DMS 273 (cell line): Measurements from ENCODE around the gene PRXL2B.
"Not testable (repeated sequence)": the region's sequence is repeated elsewhere in the genome, so short reads cannot be mapped to it uniquely, and the experiment has no call there.

Source experiments
- DNase-seq: peaks from one replicate; lab custom pipeline; 2025; ENCODE audit not compliant: unreplicated experiment; lab: John Stamatoyannopoulos, UW

PRXL2B gene

GRCh38 chr1:2550309-2550861 is 36.2 kb upstream of the PRXL2B start:
- not testable (repeated sequence) for DNase-seq

DNA sequence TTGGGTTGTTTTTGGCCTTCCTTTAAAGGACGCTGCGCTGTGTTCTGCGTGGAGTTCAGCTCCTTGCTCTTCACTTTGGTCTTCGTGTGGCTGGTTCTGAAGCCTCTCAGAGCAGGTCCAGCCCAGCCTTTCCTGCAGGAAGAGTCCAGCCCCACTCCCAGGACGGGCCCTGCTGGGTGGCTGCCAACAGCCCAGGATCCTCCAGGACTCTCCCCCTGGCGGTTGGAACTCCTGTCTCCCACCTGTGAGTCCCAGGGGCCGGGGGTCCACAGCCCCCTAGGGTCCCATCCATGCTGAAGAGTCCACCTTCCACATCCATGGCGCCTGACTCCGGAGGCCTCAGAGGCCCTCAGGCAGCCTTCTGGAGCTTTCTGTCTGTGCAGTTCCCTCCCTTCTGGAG is 35.0 kb upstream of the PRXL2B start:
- DNase-seq = not testable (repeated sequence)

DNA sequence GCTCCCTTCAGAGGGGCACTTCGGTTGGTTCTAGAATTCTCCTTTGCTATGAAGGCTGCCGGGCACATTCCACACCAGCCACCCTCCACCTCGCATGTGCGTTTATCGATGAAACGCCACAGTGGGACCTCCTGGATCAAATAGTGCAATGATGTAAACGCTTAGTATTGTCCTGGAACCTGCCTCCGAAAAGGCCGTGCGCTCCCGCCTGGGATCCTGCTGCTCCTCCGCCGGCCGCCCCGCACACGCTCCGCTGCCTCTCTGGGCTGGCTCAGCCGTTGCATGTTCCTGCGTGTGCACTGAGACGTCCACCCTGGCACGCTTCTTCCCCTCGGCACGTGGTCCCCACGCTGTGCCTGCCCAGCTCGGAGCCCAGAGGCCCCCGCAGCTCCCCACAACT is 34.4 kb upstream of the PRXL2B start:
- DNase-seq = no peak

DNA sequence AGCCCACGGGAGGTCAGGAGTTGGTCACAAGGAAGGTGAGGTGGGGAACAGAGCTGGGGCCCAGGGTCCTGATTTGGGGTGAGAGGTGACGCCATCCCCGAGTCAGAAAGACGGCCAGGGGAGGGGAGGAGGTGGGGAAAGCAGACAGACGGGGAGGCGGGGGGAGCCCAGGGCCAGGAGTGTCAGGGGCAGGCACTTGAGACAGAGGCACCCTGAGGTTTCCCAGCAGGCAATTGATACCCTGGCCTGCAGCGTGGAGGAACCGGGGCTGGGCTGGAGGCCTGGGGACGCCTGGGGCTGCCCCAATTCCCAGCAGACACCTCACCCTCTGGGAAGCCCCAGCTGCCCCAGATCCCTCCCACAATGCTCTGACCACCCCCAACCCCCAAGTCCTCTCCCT is 33.5 kb upstream of the PRXL2B start:
- DNase-seq = not testable (repeated sequence)

DNA sequence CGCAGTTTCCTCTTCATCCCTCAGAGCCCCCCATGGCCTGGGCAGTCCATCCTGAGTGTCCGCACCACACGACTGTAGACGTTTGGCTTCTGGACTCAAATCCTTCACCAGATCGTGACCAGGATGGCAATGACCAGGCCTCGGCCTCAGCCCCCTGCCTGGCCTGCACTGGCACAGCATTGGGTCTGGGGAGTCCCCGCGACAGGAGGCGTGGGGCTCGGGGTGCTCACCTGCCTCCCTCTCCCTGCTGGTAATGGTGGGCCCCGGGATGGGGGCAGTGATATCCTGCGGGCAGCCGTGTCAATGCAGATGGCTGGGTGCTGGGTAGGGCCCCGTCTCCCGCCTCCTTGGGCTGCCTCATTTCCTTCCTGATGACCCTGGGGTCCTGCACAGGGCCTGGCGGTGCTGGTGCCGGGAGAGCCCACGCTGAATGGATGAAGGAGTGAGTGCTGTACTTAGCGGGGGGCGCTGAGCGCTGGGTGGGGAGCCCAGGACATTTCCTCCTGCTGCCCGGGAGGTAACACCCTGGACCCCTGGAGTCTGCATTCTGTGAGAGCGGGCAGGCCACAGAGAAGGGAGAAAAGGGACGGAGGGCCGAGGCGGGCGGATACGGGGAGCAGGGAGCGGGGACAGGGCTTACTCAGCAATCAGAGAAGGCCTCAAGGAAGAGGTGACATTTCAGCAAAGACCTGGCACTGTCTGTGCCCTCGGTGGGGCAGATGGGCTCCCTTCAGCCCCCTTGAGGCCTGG is 32.5 kb upstream of the PRXL2B start:
- DNase-seq = no peak

DNA sequence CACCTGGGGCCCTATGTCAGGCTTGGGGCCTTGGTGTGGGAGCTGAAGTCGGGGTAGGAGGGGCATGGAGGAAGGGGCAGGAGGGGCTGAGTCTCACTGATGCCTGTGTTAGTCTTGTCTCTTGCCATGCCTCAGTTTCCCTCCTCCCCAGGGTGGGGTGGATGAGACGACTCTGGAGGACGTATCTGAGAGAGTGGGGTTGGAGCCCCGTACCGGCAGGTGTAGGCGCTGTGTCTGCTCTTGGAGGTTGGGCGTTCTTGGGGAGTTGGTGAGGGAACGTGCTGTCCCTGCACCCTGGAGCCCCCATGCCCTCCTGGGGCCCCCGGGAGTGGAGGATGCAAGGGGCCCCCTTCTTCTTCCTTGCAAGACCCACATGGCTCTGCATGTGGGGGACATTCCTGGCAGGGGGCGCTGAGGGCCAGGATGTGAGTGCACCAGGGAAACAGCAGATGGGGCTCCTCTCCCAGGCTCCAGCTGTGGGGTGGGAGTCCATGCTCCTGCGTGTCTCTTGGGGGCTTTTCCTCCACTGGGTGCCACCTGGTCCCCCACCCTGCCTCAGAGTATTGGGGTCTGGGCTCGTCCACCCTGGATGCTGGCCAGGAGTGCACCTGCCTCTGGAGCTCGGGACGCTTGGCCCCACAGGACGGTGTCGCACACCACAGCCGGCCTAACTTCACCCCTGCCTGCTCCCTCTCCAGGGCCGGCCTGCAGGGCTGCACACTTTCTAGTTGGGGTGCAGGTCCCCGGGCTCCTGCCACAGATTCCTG is 31.8 kb upstream of the PRXL2B start:
- peak; percentile 65 for DNase-seq

GRCh38 chr1:2555634-2556276 is 30.8 kb upstream of the PRXL2B start:
- DNase-seq = peak; percentile 51

DNA sequence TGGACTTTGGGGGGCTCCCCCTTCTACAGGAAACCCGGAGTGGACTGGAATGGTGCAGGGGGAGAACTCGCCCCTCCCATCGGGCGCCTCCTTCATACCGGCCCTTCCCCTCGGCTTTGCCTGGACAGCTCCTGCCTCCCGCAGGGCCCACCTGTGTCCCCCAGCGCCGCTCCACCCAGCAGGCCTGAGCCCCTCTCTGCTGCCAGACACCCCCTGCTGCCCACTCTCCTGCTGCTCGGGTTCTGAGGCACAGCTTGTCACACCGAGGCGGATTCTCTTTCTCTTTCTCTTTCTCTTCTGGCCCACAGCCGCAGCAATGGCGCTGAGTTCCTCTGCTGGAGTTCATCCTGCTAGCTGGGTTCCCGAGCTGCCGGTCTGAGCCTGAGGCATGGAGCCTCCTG is 30.3 kb upstream of the PRXL2B start, which contains the start of gene TNFRSF14:
TSS of gene TNFRSF14 (plus strand) at position 95 of the 401 bp plus-strand sequence. CDS start at position 389, 294 bp downstream.
- peak; percentile 59 for DNase-seq

- DNase-seq = no peak
These were observed 29.7 kb upstream of the PRXL2B start for GRCh38 chr1:2556678-2557481.

DNA sequence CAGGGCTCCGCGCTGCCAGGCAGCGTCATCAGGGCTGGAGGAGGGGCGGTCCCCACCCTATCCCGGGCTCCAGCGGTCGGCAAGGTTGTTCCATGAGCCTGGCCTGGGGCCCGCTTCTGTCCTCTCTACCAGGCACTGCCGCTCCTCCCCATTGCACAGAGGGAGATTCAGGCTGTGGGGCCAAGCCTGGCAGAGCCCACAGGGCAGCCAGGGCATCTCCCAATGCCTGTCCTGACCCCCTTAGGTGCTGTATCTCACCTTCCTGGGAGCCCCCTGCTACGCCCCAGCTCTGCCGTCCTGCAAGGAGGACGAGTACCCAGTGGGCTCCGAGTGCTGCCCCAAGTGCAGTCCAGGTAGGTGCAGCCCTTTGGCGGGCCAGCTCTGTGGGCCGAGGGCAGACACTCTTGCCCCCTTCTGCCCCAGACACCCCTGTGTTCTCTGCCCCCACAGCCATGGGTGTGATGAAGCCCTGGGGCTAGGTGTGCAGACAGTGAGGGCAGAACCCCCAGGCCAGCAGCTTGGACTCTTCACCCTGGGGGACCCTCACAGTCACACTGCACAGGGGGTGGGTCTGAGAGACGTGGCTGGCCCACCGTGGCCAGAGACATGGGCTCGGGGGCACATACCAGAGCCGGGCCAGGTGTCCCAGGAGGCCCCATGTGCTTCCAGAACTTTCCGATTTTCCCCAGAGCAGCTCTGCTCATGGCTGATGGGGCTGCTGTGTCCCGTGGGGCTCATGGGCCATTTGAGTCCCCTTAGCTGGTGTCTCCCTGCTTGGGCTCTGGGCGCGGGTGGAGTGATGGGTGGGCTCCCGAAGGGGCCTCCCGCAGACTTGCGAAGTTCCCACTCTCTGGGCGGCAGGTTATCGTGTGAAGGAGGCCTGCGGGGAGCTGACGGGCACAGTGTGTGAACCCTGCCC is 28.8 kb upstream of the PRXL2B start:
- DNase-seq = no peak

GRCh38 chr1:2558420-2558819 is 28.2 kb upstream of the PRXL2B start:
- no peak for DNase-seq

GRCh38 chr1:2558861-2559260 is 27.7 kb upstream of the PRXL2B start:
- no peak for DNase-seq

DNA sequence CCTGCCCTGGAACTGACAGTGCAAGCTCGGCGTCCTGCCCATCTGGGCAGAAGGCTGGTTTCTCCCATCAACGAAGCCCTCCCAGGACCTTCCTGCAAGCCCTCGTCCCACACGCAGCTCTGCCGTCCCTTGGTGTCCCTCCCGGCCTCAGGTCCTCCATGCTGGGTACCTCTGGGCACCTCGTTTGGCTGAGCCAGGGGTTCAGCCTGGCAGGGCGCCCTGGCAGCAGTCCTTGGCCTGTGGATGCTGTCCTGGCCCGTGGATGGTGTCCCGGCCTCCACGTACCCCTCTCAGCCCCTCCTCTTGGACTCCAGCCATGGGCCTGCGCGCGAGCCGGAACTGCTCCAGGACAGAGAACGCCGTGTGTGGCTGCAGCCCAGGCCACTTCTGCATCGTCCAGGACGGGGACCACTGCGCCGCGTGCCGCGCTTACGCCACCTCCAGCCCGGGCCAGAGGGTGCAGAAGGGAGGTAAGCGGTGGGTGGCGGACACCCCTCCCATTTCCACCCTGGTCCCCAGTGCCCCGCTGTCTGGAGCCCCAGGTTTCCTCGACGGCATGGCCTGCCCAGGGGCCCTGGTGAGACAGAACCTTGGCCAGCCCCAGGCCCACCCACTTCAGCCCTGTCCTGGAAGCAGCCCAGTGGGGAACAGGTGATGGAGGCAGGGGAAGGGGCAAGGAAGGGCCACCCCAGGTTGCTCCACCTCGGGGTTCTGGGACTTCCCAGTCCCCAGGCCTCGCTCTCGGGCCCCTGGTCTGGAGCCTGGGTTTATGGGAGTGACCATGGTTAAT is 26.9 kb upstream of the PRXL2B start:
- no peak for DNase-seq

DNA sequence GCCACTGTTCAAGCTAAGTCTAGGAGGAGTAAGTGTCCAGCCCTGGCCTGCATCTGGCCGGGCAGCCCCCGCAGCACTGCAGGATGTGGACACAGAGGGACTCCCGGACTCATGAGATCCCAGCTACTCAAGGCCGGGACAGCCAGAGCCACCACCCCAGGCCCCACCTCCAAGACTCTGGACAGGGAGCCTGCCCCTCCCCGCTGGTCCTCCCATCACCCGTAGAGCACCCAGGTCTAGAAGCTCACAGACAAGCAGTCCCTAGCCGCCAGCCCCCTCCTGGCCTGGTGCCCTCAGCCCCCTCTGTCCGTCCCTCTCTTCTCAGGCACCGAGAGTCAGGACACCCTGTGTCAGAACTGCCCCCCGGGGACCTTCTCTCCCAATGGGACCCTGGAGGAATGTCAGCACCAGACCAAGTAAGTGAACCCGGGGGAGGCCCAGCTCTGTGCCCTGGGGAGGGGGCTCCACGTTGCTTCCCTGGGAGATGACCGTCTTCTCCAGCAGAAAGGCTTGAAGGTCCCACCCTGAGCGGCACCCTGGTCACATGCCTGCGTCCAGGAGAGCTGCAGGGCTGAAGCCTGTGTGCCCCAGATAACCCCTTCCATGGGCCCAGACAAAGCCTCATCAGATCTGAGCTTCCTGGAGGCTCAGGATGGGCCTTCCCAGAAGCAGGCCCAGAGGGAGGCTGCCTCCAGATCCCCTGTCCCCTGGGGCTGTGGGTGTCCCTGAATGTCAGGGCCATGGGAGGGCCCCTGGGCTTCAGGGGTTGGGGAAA is 26.1 kb upstream of the PRXL2B start:
- DNase-seq = no peak

GRCh38 chr1:2561446-2561845 is 25.1 kb upstream of the PRXL2B start:
- DNase-seq = no peak

GRCh38 chr1:2561898-2562895 is 24.4 kb upstream of the PRXL2B start:
- no peak for DNase-seq

GRCh38 chr1:2563205-2563604 is 23.4 kb upstream of the PRXL2B start:
- no peak for DNase-seq
